Left lung (tissue), 10 donors: ENCODE data around the gene RAB5B. TPM values are rescaled to one million over a fixed set of nuclear protein-coding genes. Genes with fewer than 3 reads are reported as not detected.

Experiments
- ATAC-seq: fragments of 200-7000 bp; cut with Tn5 transposase; one replicate; pipeline ENCODE4 v1.9.1; 2020; ENCODE audit warnings: moderate library complexity
- DNase-seq, 4 donors: peaks; one replicate each; pipeline ENCODE4 v3.0.0-alpha.2; 2013 to 2020
- H3K27ac ChIP-seq, 2 donors: fragments of 200-600 bp; sonication (generic) in 1 of 2; one replicate each; pipeline versions ENCODE4 v1.5.0 to v1.8.0; 2020 to 2021
- H3K27me3 ChIP-seq, 2 donors: fragments of 200-600 bp; sonication (generic) in 1 of 2; one replicate each; pipeline versions ENCODE4 v1.5.0 to v1.8.0; 2020 to 2021
- H3K36me3 ChIP-seq, 2 donors: fragments of 200-600 bp; sonication (generic) in 1 of 2; one replicate each; pipeline versions ENCODE4 v1.5.0 to v1.8.0; 2020 to 2021
- H3K4me1 ChIP-seq, 2 donors: fragments of 200-600 bp; one replicate each; pipeline ENCODE4 v1.8.0; 2021
- H3K4me3 ChIP-seq, 2 donors: fragments of 200-600 bp; sonication (generic) in 1 of 2; one replicate each; pipeline versions ENCODE4 v1.5.0 to v1.8.0; 2020 to 2021; ENCODE audit warnings: mild to moderate bottlenecking in 1 of 2
- H3K9me3 ChIP-seq, 2 donors: fragments of 200-600 bp; sonication (generic) in 1 of 2; one replicate each; pipeline versions ENCODE4 v1.5.0 to v1.8.0; 2020 to 2021
- intact Hi-C, 2 donors: fragments of 100-400 bp; cut with DNase I; formaldehyde crosslinking; loops; one replicate each; pipeline versions ENCODE4 v1.11.2 to v1.14.2; 2022
- polyA plus RNA-seq, 6 donors: library from polyadenylated mRNA; unstranded; fragments of 120-200 nt; gene quantifications; one replicate each; pipeline ENCODE4 v1.2.1, GENCODE V29; 2013; ENCODE audit not compliant: insufficient read length in 6 of 6
- total RNA-seq, 2 donors: library from RNA; stranded (reverse); fragmentation: NEBNext Ultra II Directional; extraction: Animal tissue kit (Norgen Biotek cat#: 25700); gene quantifications; one replicate each; pipeline ENCODE4 v1.2.1, GENCODE V29; 2021
- TF ChIP-seq, protein P1 (sequence below), 2 donors: fragments of 200-600 bp; sonication (generic) in 1 of 2; IDR thresholded peaks; one replicate each; pipeline versions ENCODE4 v1.5.0 to v1.8.0; 2021; ENCODE audit warnings: antibody characterized with exemption in 2 of 2
- donor health status: DM: no; HTN: yes; CAD: no.
- donor health status: DM: no; HTN: no; CAD: no.

RAB5B gene
- total and polyA plus RNA-seq, 8 donors, result 116 to 175 (median 142) TPM

DNA sequence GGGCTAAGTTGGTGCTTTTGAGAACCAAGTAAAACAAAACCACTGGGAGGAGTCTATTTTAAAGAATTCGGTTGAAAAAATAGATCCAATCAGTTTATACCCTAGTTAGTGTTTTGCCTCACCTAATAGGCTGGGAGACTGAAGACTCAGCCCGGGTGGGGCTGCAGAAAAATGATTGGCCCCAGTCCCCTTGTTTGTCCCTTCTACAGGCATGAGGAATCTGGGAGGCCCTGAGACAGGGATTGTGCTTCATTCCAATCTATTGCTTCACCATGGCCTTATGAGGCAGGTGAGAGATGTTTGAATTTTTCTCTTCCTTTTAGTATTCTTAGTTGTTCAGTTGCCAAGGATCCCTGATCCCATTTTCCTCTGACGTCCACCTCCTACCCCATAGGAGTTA is 1.8 kb upstream of the RAB5B start:
- Histone ChIP-seq H3K9me3 (no peaks in the 10 kb centered on the region), H3K27ac (peak overlapping the region; percentile 96 to 98), H3K36me3 (peaks cover 0 to 8% of the 10 kb centered on the region in 2 donors), H3K4me3 (peak overlapping the region in 1 of 2 donors; percentile 98), H3K4me1 (peaks cover 0 to 57% of the 10 kb centered on the region in 2 donors), H3K27me3 (no peaks in the 10 kb centered on the region)
- intact Hi-C loops, result no loop called here
- TF ChIP-seq, protein P1, sequence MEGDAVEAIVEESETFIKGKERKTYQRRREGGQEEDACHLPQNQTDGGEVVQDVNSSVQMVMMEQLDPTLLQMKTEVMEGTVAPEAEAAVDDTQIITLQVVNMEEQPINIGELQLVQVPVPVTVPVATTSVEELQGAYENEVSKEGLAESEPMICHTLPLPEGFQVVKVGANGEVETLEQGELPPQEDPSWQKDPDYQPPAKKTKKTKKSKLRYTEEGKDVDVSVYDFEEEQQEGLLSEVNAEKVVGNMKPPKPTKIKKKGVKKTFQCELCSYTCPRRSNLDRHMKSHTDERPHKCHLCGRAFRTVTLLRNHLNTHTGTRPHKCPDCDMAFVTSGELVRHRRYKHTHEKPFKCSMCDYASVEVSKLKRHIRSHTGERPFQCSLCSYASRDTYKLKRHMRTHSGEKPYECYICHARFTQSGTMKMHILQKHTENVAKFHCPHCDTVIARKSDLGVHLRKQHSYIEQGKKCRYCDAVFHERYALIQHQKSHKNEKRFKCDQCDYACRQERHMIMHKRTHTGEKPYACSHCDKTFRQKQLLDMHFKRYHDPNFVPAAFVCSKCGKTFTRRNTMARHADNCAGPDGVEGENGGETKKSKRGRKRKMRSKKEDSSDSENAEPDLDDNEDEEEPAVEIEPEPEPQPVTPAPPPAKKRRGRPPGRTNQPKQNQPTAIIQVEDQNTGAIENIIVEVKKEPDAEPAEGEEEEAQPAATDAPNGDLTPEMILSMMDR (IDR thresholded peaks at IDR 0.05), result no peak
- ATAC-seq (peak; percentile 5), DNase-seq (no peak)

DNA sequence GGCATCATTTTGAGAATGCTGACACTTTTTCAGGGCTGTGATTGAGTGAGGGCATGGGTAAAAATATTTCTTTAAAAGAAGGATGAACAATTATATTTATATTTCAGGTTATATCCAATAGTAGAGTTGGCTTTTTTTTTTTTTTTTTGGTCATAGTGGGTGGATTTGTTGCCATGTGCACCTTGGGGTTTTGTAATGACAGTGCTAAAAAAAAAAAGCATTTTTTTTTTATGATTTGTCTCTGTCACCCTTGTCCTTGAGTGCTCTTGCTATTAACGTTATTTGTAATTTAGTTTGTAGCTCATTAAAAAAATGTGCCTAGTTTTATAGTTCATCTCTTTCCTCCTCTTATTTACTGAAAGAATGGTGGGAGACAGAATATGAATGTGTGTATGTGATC is 1.4 kb upstream of the RAB5B start:
- DNase-seq (no peak), ATAC-seq (no peak)
- intact Hi-C loops, result no loop called here
- peak overlapping the region; percentile 42 to 98 for H3K4me3 ChIP-seq
- H3K27ac ChIP-seq, result peak overlapping the region; percentile 96 to 98
- TF ChIP-seq, protein P1 (IDR thresholded peaks at IDR 0.05), result no peak
- no peaks in the 10 kb centered on the region for H3K9me3 ChIP-seq
- no peaks in the 10 kb centered on the region for H3K27me3 ChIP-seq
- peaks cover 0 to 8% of the 10 kb centered on the region in 2 donors for H3K36me3 ChIP-seq
- peaks cover 0 to 57% of the 10 kb centered on the region in 2 donors for H3K4me1 ChIP-seq

DNA sequence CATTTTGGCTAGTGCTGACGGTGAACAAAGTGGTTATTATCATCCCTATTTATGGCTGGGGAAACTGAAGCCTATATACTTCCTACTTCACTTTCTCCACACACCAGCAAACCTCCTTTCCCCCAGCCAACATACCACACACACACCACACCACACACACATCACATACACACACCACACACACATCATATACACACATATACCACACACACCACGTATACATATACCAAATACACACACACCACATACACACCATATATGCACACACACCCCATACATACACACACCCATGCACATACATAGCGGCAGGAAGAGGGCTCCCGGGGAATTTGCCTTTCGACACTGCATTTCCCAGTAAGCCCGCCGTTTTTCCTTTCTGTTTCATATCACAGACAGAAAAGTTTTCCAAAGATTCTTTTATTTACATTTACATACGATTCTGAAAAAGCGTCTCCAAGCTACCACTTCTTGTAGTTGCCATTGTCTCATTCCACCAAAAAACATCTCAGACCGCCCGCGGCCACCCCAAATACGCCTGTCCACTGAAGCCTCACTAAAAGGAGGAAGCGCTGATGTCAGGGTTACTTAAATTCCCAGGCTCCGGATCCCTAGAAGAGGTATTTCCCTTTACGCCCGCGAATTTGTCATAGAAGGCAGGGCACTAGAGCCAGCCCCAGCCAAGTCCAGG is 823 bp upstream of the RAB5B start:
- Histone ChIP-seq H3K9me3 (no peaks in the 10 kb centered on the region), H3K4me1 (peaks cover 3 to 57% of the 10 kb centered on the region in 2 donors), H3K27me3 (no peaks in the 10 kb centered on the region), H3K36me3 (peaks cover 0 to 8% of the 10 kb centered on the region in 2 donors), H3K27ac (peak overlapping the region; percentile 96 to 98), H3K4me3 (peak overlapping the region; percentile 42 to 98)
- ATAC-seq (peak; percentile 7), DNase-seq (peak in 3 of 4 donors; percentile 44 to 95 (median 45))
- intact Hi-C loops, result no loop called here
- TF ChIP-seq, protein P1 (IDR thresholded peaks at IDR 0.05), result no peak

DNA sequence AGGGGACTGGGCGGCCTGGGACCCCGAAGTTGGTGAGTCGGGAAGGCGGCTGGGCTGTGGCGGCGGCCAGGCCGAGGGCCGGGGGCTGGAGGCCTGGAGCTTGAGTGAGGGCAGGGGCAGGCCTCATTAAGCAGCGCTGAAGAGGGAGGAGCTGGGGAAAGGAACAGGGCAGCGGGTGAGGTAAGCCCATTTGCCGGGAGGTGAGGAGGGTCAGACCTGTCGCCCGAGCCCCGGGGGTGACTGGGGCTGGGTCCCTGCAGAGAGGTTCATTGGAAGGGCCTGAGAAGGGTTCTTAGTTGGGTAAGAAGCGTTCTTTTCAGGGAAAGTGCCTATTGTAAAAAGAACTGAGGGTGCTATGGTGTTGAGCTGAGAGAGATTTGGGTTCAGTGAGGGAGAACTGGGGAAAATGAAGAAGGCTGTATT is 441 bp downstream of the RAB5B start:
- peak in 3 of 4 donors; percentile 31 to 74 (median 49) for DNase-seq

DNA sequence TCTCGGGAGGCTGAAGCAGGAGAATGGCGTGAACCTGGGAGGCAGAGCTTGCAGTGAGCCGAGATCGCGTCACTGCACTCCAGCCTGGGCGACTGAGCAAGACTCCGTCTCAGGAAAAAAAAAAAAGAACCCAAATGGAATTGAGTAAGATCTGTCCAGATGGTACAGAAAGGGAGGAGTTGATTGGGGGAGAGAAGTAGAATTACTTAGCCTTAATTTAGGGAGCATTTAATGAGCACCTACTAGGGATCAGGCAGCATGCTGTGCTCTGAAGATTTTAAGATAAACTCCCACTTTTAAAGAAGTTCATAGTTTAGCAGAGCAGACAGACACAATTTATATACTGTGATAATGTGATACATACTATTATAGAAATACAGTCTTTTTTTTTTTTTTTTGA is 4.5 kb downstream of the RAB5B start:
- H3K4me3 ChIP-seq, result no peak overlapping the region
- no peaks in the 10 kb centered on the region for H3K27me3 ChIP-seq
- peak overlapping the region; percentile 6 to 48 for H3K27ac ChIP-seq
- no peak for DNase-seq
- intact Hi-C loops, result no loop called here
- H3K4me1 ChIP-seq, result peaks cover 5 to 71% of the 10 kb centered on the region in 2 donors
- peaks cover 0 to 22% of the 10 kb centered on the region in 2 donors for H3K36me3 ChIP-seq
- ATAC-seq, result no peak
- TF ChIP-seq, protein P1 (IDR thresholded peaks at IDR 0.05), result no peak
- H3K9me3 ChIP-seq, result no peaks in the 10 kb centered on the region

More for the DNA sequence above, 441 bp downstream of the RAB5B start:
- Histone ChIP-seq H3K36me3 (peaks cover 0 to 8% of the 10 kb centered on the region in 2 donors), H3K9me3 (no peaks in the 10 kb centered on the region), H3K27me3 (no peaks in the 10 kb centered on the region), H3K4me3 (peak overlapping the region; percentile 94 to 98), H3K4me1 (peaks cover 3 to 65% of the 10 kb centered on the region in 2 donors), H3K27ac (peak overlapping the region; percentile 96 to 97)
- peak; percentile 54 for ATAC-seq
- intact Hi-C loops, result no loop called here
- TF ChIP-seq, protein P1 (IDR thresholded peaks at IDR 0.05), result no peak
